HepG2 (cell line): ENCODE data around the gene FRRS1. TPM values are rescaled to one million over a fixed set of nuclear protein-coding genes. Genes with fewer than 3 reads are reported as not detected.

Source experiments
- ATAC-seq: fragments of 200-7000 bp; cut with Tn5 transposase; 3 replicates; pipeline ENCODE4 v1.9.1; 2020; ENCODE audit warnings: mild to moderate bottlenecking, moderate library complexity
- BruUV-seq: library from RNA; stranded (reverse); fragments of 400-500 nt; replicated peaks from 2 replicates; lab custom pipeline; 2021; lab: Mats Ljungman, UMichigan
- CTCF ChIA-PET: fragments of 300-600 bp; formaldehyde crosslinking; extraction: SDS; loops from one replicate; lab custom pipeline; 2021; ENCODE audit warnings: low total read pairs, inconsistent platforms, low intra/inter-chr PET ratio; lab: Yijun Ruan, JAX
- POLR2A ChIA-PET: fragments of 350-600 bp; sonication (Branson Sonifier 250); formaldehyde crosslinking; loops from one replicate; lab custom pipeline; 2020; ENCODE audit warnings: antibody characterized with exemption, inconsistent platforms; lab: Yijun Ruan, JAX
- DNase-seq: peaks from one replicate; pipeline ENCODE4 v3.0.0-alpha.2; 2015; ENCODE audit warnings: low spot score
- FAIRE-seq: peaks from 3 replicates; lab custom pipeline; 2011; peaks lifted over from hg19 to GRCh38; lab: Jason Lieb, UNC
- H2AFZ ChIP-seq: one replicate; pipeline ENCODE4 v1.6.1; 2011; ENCODE audit warnings: low read length, inconsistent platforms
- H3K27ac ChIP-seq: fragments of 300-600 bp; 3 replicates; pipeline ENCODE4 v1.8.0; 2011; ENCODE audit warnings: mixed run types, mild to moderate bottlenecking, mixed read lengths, low read length, inconsistent platforms; ENCODE audit not compliant: insufficient read depth; ENCODE audit errors: extremely low read length
- H3K27me3 ChIP-seq, 2 experiments: fragments of 200-600 bp in 1 of 2; 2 replicates in 1 of 2; 3 replicates in 1 of 2; pipeline versions ENCODE4 v1.6.0 to v1.8.0; 2011; ENCODE audit warnings: low read length in 2 of 2, mild to moderate bottlenecking in 2 of 2, moderate library complexity in 2 of 2, inconsistent platforms in 1 of 2; ENCODE audit not compliant: insufficient read depth in 2 of 2, control insufficient read depth in 1 of 2
- H3K36me3 ChIP-seq, 2 experiments: fragments of 200-600 bp in 1 of 2; replicated peaks in 1 of 2; 2 replicates in 1 of 2; 3 replicates in 1 of 2; pipeline versions ENCODE4 v1.5.1 to v1.8.0; 2011; ENCODE audit warnings: low read length in 2 of 2, inconsistent platforms in 1 of 2; ENCODE audit not compliant: insufficient read depth in 2 of 2, control insufficient read depth in 1 of 2
- H3K4me1 ChIP-seq: 2 replicates; pipeline ENCODE4 v1.5.1; 2012; ENCODE audit warnings: low read length, inconsistent platforms; ENCODE audit not compliant: insufficient read depth
- H3K4me2 ChIP-seq: 2 replicates; pipeline ENCODE4 v1.6.0; 2011; ENCODE audit warnings: low read depth, low read length, inconsistent platforms
- H3K4me3 ChIP-seq, 3 experiments: fragments of 200-600 bp in 1 of 3; sonication (generic), shearing (Covaris generic) in 1 of 3; replicated peaks in 1 of 3; 2 replicates each; pipeline ENCODE4 v1.5.1; 2011 to 2016; ENCODE audit warnings: low read length in 3 of 3, inconsistent platforms in 2 of 3, low read depth in 2 of 3, mild to moderate bottlenecking in 2 of 3, control low read depth in 1 of 3, mixed read lengths in 1 of 3; ENCODE audit not compliant: insufficient read depth in 1 of 3
- H3K79me2 ChIP-seq: one replicate; pipeline ENCODE4 v1.6.1; 2011; ENCODE audit warnings: low read length, inconsistent platforms; ENCODE audit not compliant: insufficient read depth
- H3K9ac ChIP-seq: 2 replicates; pipeline ENCODE4 v1.6.0; 2011; ENCODE audit warnings: mild to moderate bottlenecking, low read depth, low read length, inconsistent platforms; ENCODE audit not compliant: insufficient read depth
- H3K9me3 ChIP-seq: 2 replicates; pipeline ENCODE4 v1.5.1; 2012; ENCODE audit warnings: mild to moderate bottlenecking, low read length
- H4K20me1 ChIP-seq: 2 replicates; pipeline ENCODE4 v1.6.0; 2011; ENCODE audit warnings: inconsistent platforms, mild to moderate bottlenecking, low read length, moderate library complexity; ENCODE audit not compliant: insufficient read depth
- CEBPB ChIP-seq: IDR thresholded peaks from 2 replicates; pipeline ENCODE4 v1.6.1; 2011; ENCODE audit warnings: low read depth, low read length, improper control_type of control experiment, borderline replicate concordance
- FOSL2 ChIP-seq: sonication (generic); formaldehyde crosslinking; IDR thresholded peaks from 2 replicates; pipeline ENCODE4 v1.4.0; 2020; ENCODE audit warnings: missing genetic modification reagents
- NFIC ChIP-seq: IDR thresholded peaks from 2 replicates; pipeline ENCODE4 v1.6.1; 2012; ENCODE audit warnings: mild to moderate bottlenecking, low read length, inconsistent platforms
- ZNF564 ChIP-seq: sonication (generic); formaldehyde crosslinking; IDR thresholded peaks from 2 replicates; pipeline ENCODE4 v1.8.1; 2023; ENCODE audit warnings: mild to moderate bottlenecking, missing genetic modification reagents
- ZNF570 ChIP-seq: sonication (generic); formaldehyde crosslinking; IDR thresholded peaks from 2 replicates; pipeline ENCODE4 v1.4.0; 2020; ENCODE audit warnings: mild to moderate bottlenecking, missing genetic modification reagents, borderline replicate concordance
- ZNF577 ChIP-seq: sonication (generic); formaldehyde crosslinking; IDR thresholded peaks from 2 replicates; pipeline ENCODE4 v1.4.0; 2020; ENCODE audit warnings: mild to moderate bottlenecking, low read depth, missing genetic modification reagents, borderline replicate concordance
- ZSCAN9 ChIP-seq: IDR thresholded peaks from 2 replicates; pipeline ENCODE4 v1.6.1; 2016; ENCODE audit warnings: borderline replicate concordance
- WGBS: methylation state at CpG from one replicate; pipeline ENCODE4 v1.1.6; 2017; ENCODE audit warnings: low lambda C conversion rate; 5-methylcytosine and 5-hydroxymethylcytosine counted together
- in situ Hi-C: cut with HindIII; loops from 2 replicates; pipeline ENCODE4 v1.10.0; 2017; ENCODE audit warnings: low pct_unique_long_range_greater_than_20kb; ENCODE audit not compliant: extremely low pct_ligation_motif_present
- intact Hi-C: fragments of 100-400 bp; cut with micrococcal nuclease; formaldehyde crosslinking; loops from one replicate; pipeline ENCODE4 v1.10.0; 2022; ENCODE audit not compliant: unreplicated experiment
- polyA plus RNA-seq, 8 experiments: library from polyadenylated mRNA; depleted of rRNA in 3 of 8; stranded (reverse) in 7 of 8; unstranded in 1 of 8; fragments of >200 nt; fragmentation: Illumina TruSeq in 4 of 8; extraction: Trizol in 4 of 8; gene quantifications; 2 replicates each; pipeline versions ENCODE4 v1.2.1 to v1.2.3, GENCODE V29; 2011 to 2016; ENCODE audit warnings: low read depth in 4 of 8, missing spikeins in 1 of 8, mixed read lengths in 1 of 8; ENCODE audit not compliant: insufficient read depth in 1 of 8
- total RNA-seq, 5 experiments: library from RNA; depleted of rRNA; stranded (reverse); fragments of >200 nt; fragmentation: Illumina TruSeq; extraction: Trizol; gene quantifications; 2 replicates each; pipeline ENCODE4 v1.2.3, GENCODE V29; 2016; ENCODE audit warnings: low read depth in 1 of 5
- TF ChIP-seq, protein P1 (sequence below): sonication (generic); formaldehyde crosslinking; IDR thresholded peaks from 2 replicates; pipeline ENCODE4 v1.5.0; 2020; ENCODE audit warnings: missing genetic modification reagents

Gene FRRS1
- total and polyA plus RNA-seq, 2 of the 13 experiments (the other 11 are each of a cell fraction or from before 2014, with no cell fraction given), result 22.6 to 23.4 TPM

DNA sequence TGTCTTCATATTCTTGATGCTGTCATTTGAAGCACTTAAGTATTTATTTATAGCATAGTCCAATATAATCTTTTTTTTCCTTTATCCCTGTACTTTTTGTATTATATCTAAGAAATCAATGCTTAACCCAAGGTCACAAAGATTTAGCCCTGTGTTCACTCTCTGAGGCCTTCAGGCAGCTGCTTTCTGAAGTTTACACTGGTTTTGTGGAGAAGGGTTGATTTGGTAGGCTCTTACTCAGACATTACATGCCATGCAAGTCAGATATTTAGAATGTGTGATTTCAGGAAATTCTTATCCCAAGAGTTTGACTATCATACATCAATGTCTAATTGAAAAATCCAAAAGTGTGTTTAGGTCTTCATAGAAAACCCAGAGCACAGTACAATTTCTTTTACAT, 64.2 kb downstream of the FRRS1 start:
- no peak for ATAC-seq
- no peak for FAIRE-seq
- Histone ChIP-seq H4K20me1 (no peaks in the 10 kb centered on the region), H3K9ac (no peak overlapping the region), H3K79me2 (no peaks in the 10 kb centered on the region), H3K27ac (no peak overlapping the region), H3K36me3 (no peaks in the 10 kb centered on the region), H3K4me1 (no peaks in the 10 kb centered on the region), H2AFZ (no peak overlapping the region), H3K27me3 (no peaks in the 10 kb centered on the region), H3K9me3 (no peaks in the 10 kb centered on the region), H3K4me3 (no peak overlapping the region), H3K4me2 (no peak overlapping the region)
- ChIA-PET CTCF (no interaction called here), POLR2A (no interaction called here)
- intact Hi-C loops, result no loop called here
- in situ Hi-C loops, result loop anchor here (10.0 to 25.0 kb wide), 3 partner anchors 377 to 715 kb away; no protein-coding TSS in a partner anchor
- no TSS peak for BruUV-seq
- no peak for TF ChIP-seq ZNF570
- TF ChIP-seq ZNF577 (CRISPR knock-in tag), result no peak
- no peak for TF ChIP-seq NFIC
- no peak for TF ChIP-seq ZSCAN9 (CRISPR knock-in tag)
- TF ChIP-seq, protein P1, sequence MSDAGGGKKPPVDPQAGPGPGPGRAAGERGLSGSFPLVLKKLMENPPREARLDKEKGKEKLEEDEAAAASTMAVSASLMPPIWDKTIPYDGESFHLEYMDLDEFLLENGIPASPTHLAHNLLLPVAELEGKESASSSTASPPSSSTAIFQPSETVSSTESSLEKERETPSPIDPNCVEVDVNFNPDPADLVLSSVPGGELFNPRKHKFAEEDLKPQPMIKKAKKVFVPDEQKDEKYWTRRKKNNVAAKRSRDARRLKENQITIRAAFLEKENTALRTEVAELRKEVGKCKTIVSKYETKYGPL (CRISPR knock-in tag), result no peak
- no peak for TF ChIP-seq ZNF564 (CRISPR knock-in tag)
- DNase-seq, result no peak

DNA sequence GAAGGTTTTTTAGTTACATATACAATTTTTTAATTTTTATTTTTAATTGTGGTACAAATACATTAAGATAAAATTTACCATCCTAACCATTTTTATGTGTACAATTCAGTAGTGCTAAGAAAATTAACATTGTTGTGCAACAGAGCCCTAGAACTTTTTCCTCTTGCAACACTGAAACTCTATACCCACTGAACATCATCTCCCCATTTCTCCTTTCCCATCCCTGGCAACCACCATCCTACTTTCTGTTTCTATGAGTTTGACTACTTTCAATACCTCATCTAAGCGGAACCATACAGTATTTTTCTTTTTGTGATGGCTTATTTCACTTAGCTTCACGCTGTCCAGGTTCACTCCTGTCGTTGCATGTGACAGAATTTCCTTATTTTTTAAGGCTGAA, 66.4 kb downstream of the FRRS1 start:
- WGBS, result 88% methylated on average over 3 of the region's 3 CpGs
- no peak overlapping the region for H2AFZ ChIP-seq
- H3K9ac ChIP-seq, result no peak overlapping the region
- DNase-seq, result no peak
- ATAC-seq, result no peak
- no peaks in the 10 kb centered on the region; a peak in 1 of 5 replicates for H3K36me3 ChIP-seq
- no TSS peak for BruUV-seq
- no peak overlapping the region for H3K4me3 ChIP-seq
- H3K4me1 ChIP-seq, result no peaks in the 10 kb centered on the region
- no peak overlapping the region for H3K27ac ChIP-seq
- no peak for FAIRE-seq
- no peak overlapping the region for H3K4me2 ChIP-seq
- H3K27me3 ChIP-seq, result no peaks in the 10 kb centered on the region
- intact Hi-C loops (no loop called here), in situ Hi-C loops (loop anchor here (10.0 to 25.0 kb wide), 3 partner anchors 375 to 713 kb away; no protein-coding TSS in a partner anchor)
- POLR2A ChIA-PET, result no interaction called here
- no peaks in the 10 kb centered on the region for H3K79me2 ChIP-seq
- H3K9me3 ChIP-seq, result no peaks in the 10 kb centered on the region
- H4K20me1 ChIP-seq, result no peaks in the 10 kb centered on the region
- TF ChIP-seq FOSL2 (CRISPR knock-in tag) (no peak), CEBPB (peak; percentile 16; the same call in 1 of the 2 replicates)
- CTCF ChIA-PET, result no interaction called here
